Activated T-helper 17 cell treated with anti-CD3 and anti-CD28 coated beads, Interleukin-2, amount 50 U/mL, for 72 hours (primary cell): ENCODE data around the gene LCLAT1. TPM values are rescaled to one million over a fixed set of nuclear protein-coding genes. Genes with fewer than 3 reads are reported as not detected.

Experiments
- ATAC-seq: fragments of 150-1000 bp; cut with Tn5 transposase; replicated peaks from 2 replicates; pipeline ENCODE4 v1.10.0; 2021; ENCODE audit warnings: mild to moderate bottlenecking, moderate library complexity
- H3K27ac Mint-ChIP-seq: one replicate; pipeline ENCODE4 v1.8.0; 2022; ENCODE audit warnings: mixed read lengths
- H3K27me3 Mint-ChIP-seq: one replicate; pipeline ENCODE4 v1.8.0; 2022; ENCODE audit warnings: mixed read lengths
- H3K36me3 Mint-ChIP-seq: one replicate; pipeline ENCODE4 v1.8.0; 2022; ENCODE audit warnings: low read depth, mild to moderate bottlenecking, mixed read lengths
- H3K4me1 Mint-ChIP-seq: one replicate; pipeline ENCODE4 v1.8.0; 2022; ENCODE audit warnings: mixed read lengths
- H3K4me3 Mint-ChIP-seq: one replicate; pipeline ENCODE4 v1.8.0; 2022; ENCODE audit warnings: mild to moderate bottlenecking, mixed read lengths
- H3K9me3 Mint-ChIP-seq: one replicate; pipeline ENCODE4 v1.8.0; 2022; ENCODE audit warnings: mixed read lengths
- total RNA-seq, 2 donors: library from RNA; stranded (reverse); gene quantifications; one replicate each; pipeline ENCODE4 v1.2.3, GENCODE V29; 2022

The LCLAT1 gene
- total RNA-seq, 2 donors from 2014 or later, result 14.5 to 18.0 TPM

- Mint-ChIP-seq H3K9me3 (no peaks in the 10 kb centered on the region), H3K4me1 (no peaks in the 10 kb centered on the region), H3K27ac (no peak overlapping the region), H3K36me3 (no peaks in the 10 kb centered on the region), H3K4me3 (no peak overlapping the region), H3K27me3 (no peaks in the 10 kb centered on the region)
- ATAC-seq, result no peak
These were observed 214.4 kb downstream of the LCLAT1 start for GRCh38 chr2:30661173-30662107.

- H3K27ac Mint-ChIP-seq, result no peak overlapping the region
- no peaks in the 10 kb centered on the region for H3K36me3 Mint-ChIP-seq
- no peak overlapping the region for H3K4me3 Mint-ChIP-seq
- H3K27me3 Mint-ChIP-seq, result no peaks in the 10 kb centered on the region
- no peaks in the 10 kb centered on the region for H3K4me1 Mint-ChIP-seq
- ATAC-seq, result no peak
- H3K9me3 Mint-ChIP-seq, result peaks cover 2% of the 10 kb centered on the region
These were observed 215.5 kb downstream of the LCLAT1 start for GRCh38 chr2:30662268-30663131.

DNA sequence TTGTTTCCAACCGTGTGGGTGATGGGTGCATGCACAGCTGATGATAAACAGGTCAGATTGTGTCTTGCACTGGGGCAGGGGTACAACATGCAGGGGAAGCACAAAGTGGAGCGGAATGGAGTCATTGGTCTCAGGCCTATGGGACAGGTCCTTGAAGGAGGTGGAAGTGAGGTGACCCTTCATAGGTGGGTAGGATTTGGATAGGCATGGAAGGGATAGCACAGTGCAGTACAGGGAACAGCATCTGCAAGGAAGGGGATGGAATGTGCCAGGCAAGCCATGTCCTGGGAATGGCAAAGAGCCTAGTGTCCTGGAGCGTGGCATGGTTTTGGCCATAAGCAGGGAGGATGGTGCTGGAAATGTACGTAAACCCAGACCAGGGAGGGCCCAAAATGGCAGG, 216.3 kb downstream of the LCLAT1 start:
- no peak overlapping the region for H3K4me3 Mint-ChIP-seq
- no peaks in the 10 kb centered on the region for H3K27me3 Mint-ChIP-seq
- H3K36me3 Mint-ChIP-seq, result no peaks in the 10 kb centered on the region
- no peak for ATAC-seq
- H3K4me1 Mint-ChIP-seq, result no peaks in the 10 kb centered on the region
- no peak overlapping the region for H3K27ac Mint-ChIP-seq
- H3K9me3 Mint-ChIP-seq, result peaks cover 4% of the 10 kb centered on the region

DNA sequence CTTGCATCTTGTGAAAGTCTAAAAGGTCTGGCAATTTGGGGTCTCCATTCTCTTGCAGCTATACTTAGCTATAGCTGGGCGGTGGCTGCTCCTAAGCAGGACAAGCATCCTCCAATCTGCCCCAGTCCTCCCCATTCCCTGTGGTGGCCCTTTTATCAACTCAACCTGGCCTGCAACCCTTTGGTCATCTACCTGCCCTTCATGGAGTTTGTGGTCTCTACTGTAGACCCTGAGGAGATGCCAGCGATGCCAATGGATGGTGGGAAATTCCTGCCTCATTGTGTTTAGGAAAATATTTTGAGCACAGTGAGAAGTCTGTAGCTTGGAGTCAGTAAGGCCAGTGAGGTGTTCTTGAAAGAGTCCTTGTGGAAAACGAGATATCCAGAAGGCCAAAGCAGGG, 216.8 kb downstream of the LCLAT1 start:
- no peak overlapping the region for H3K4me3 Mint-ChIP-seq
- no peaks in the 10 kb centered on the region for H3K4me1 Mint-ChIP-seq
- H3K27me3 Mint-ChIP-seq, result no peaks in the 10 kb centered on the region
- peaks cover 8% of the 10 kb centered on the region for H3K9me3 Mint-ChIP-seq
- no peak for ATAC-seq
- H3K27ac Mint-ChIP-seq, result no peak overlapping the region
- no peaks in the 10 kb centered on the region for H3K36me3 Mint-ChIP-seq

- H3K36me3 Mint-ChIP-seq, result no peaks in the 10 kb centered on the region
- H3K9me3 Mint-ChIP-seq, result peaks cover 9% of the 10 kb centered on the region
- H3K27me3 Mint-ChIP-seq, result peaks cover 1% of the 10 kb centered on the region
- ATAC-seq, result peak; percentile 75
- no peak overlapping the region for H3K4me3 Mint-ChIP-seq
- H3K4me1 Mint-ChIP-seq, result no peaks in the 10 kb centered on the region
- no peak overlapping the region for H3K27ac Mint-ChIP-seq
These were observed 217.8 kb downstream of the LCLAT1 start for GRCh38 chr2:30664761-30665358.

- Mint-ChIP-seq H3K27ac (no peak overlapping the region), H3K4me1 (no peaks in the 10 kb centered on the region), H3K4me3 (no peak overlapping the region), H3K36me3 (no peaks in the 10 kb centered on the region), H3K27me3 (peaks cover 8% of the 10 kb centered on the region), H3K9me3 (peaks cover 15% of the 10 kb centered on the region)
- no peak for ATAC-seq
These were observed 218.8 kb downstream of the LCLAT1 start for GRCh38 chr2:30665761-30666265.

GRCh38 chr2:30666266-30666874, 219.3 kb downstream of the LCLAT1 start:
- H3K27ac Mint-ChIP-seq, result peak overlapping the region; percentile 27

GRCh38 chr2:30670453-30670852, 223.4 kb downstream of the LCLAT1 start:
- peaks cover 15% of the 10 kb centered on the region for H3K9me3 Mint-ChIP-seq
- no peaks in the 10 kb centered on the region for H3K36me3 Mint-ChIP-seq
- peaks cover 14% of the 10 kb centered on the region for H3K27me3 Mint-ChIP-seq
- ATAC-seq, result no peak
- no peaks in the 10 kb centered on the region for H3K4me1 Mint-ChIP-seq
- no peak overlapping the region for H3K4me3 Mint-ChIP-seq
- H3K27ac Mint-ChIP-seq, result no peak overlapping the region

More at GRCh38 chr2:30666266-30666874, 219.3 kb downstream of the LCLAT1 start:
- peak; percentile 71 for ATAC-seq
- no peaks in the 10 kb centered on the region for H3K36me3 Mint-ChIP-seq
- H3K4me3 Mint-ChIP-seq, result no peak overlapping the region
- H3K4me1 Mint-ChIP-seq, result no peaks in the 10 kb centered on the region
- peaks cover 15% of the 10 kb centered on the region for H3K9me3 Mint-ChIP-seq
- H3K27me3 Mint-ChIP-seq, result peaks cover 8% of the 10 kb centered on the region

DNA sequence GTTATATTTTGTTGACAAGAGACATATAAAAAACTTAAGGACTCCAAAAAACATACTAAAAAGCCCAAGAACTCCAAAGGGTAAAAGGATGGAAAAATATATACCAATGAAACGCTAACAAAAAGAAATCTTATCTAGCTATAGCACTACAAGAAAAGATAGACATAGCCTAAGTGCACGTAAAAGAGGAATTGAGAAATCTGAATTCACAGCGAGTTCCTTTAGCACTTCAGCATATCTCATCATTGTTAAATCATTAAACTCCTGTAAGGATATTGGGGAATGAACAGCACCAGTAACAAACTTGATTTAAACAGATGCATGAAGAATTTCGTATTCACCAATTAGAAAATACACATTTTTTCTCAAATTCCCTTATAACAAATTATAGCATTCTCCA, 226.1 kb downstream of the LCLAT1 start:
- Mint-ChIP-seq H3K9me3 (peaks cover 11% of the 10 kb centered on the region), H3K27me3 (peaks cover 14% of the 10 kb centered on the region), H3K4me1 (no peaks in the 10 kb centered on the region), H3K27ac (no peak overlapping the region), H3K4me3 (no peak overlapping the region), H3K36me3 (no peaks in the 10 kb centered on the region)
- no peak for ATAC-seq

GRCh38 chr2:30675758-30676157, 228.7 kb downstream of the LCLAT1 start:
- no peak for ATAC-seq
- peaks cover 6% of the 10 kb centered on the region for H3K27me3 Mint-ChIP-seq
- H3K4me1 Mint-ChIP-seq, result no peaks in the 10 kb centered on the region
- no peaks in the 10 kb centered on the region for H3K36me3 Mint-ChIP-seq
- H3K9me3 Mint-ChIP-seq, result no peaks in the 10 kb centered on the region
- no peak overlapping the region for H3K27ac Mint-ChIP-seq
- no peak overlapping the region for H3K4me3 Mint-ChIP-seq

DNA sequence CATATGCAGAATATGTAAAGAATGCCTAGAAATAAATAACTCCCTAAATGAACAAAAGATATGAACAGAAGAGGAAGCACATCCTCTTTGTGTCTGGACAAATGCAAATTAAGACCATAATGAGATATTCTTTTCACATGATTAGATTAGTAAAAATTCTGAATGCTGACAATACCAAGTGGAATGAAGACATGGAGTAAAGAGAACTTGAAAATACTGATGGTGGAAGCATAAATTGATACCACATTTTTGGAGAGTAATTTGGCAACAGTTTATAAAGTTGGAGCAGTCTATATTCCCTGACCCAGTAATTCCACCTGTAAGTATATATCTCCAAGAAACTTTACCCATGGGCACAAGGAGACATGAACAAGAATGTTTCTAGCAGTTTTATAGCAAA, 230.2 kb downstream of the LCLAT1 start:
- Mint-ChIP-seq H3K4me1 (no peaks in the 10 kb centered on the region), H3K27ac (no peak overlapping the region), H3K27me3 (peaks cover 7% of the 10 kb centered on the region), H3K36me3 (no peaks in the 10 kb centered on the region), H3K4me3 (no peak overlapping the region), H3K9me3 (no peaks in the 10 kb centered on the region)
- no peak for ATAC-seq

DNA sequence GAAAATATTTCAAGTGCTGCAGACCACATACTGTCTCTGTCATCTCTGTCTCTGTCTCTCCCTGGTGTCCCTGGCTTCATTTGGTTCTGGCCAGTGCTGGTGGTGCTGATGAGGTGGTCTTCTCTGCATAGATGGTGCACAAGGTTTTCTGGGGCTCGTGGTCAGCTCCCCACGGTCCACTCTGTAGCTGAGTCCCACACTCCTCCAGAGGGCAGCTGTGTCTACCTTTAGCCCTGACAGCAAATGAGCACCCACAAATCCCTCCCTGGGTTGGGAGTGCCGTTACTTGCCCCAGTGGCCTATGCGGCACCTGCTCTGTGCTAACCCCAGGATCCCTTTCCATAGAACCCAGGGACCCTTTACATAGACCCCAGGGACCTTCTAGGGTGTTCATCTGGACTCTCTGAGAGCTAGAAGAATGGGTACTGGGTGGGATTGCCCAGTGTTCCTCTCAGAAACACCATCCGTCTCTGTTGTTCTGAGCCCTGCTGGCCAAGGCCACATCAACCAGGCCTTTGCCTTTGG, 230.9 kb downstream of the LCLAT1 start:
- no peaks in the 10 kb centered on the region for H3K9me3 Mint-ChIP-seq
- ATAC-seq, result no peak
- H3K27me3 Mint-ChIP-seq, result peaks cover 9% of the 10 kb centered on the region
- H3K36me3 Mint-ChIP-seq, result no peaks in the 10 kb centered on the region
- H3K4me3 Mint-ChIP-seq, result no peak overlapping the region
- no peak overlapping the region for H3K27ac Mint-ChIP-seq
- no peaks in the 10 kb centered on the region for H3K4me1 Mint-ChIP-seq

GRCh38 chr2:30678410-30679137, 231.5 kb downstream of the LCLAT1 start:
- H3K9me3 Mint-ChIP-seq, result no peaks in the 10 kb centered on the region
- no peaks in the 10 kb centered on the region for H3K4me1 Mint-ChIP-seq
- H3K27ac Mint-ChIP-seq, result peak overlapping the region; percentile 90
- no peak for ATAC-seq
- H3K4me3 Mint-ChIP-seq, result no peak overlapping the region
- H3K27me3 Mint-ChIP-seq, result peaks cover 7% of the 10 kb centered on the region
- no peaks in the 10 kb centered on the region for H3K36me3 Mint-ChIP-seq
